Left ventricle myocardium superior (tissue), 1 donor: ENCODE data around the gene STX2. TPM values are rescaled to one million over a fixed set of nuclear protein-coding genes. Genes with fewer than 3 reads are reported as not detected.

Source experiments
- ATAC-seq: fragments of 200-7000 bp; cut with Tn5 transposase; one replicate; pipeline ENCODE4 v1.9.1; 2020; ENCODE audit warnings: mild to moderate bottlenecking, moderate library complexity
- DNase-seq: peaks from one replicate; pipeline ENCODE4 v3.0.0-alpha.2; 2020
- intact Hi-C: fragments of 100-400 bp; cut with micrococcal nuclease; formaldehyde crosslinking; loops from one replicate; pipeline ENCODE4 v1.11.0; 2022
- total RNA-seq: library from RNA; stranded (reverse); fragmentation: NEBNext Ultra II Directional; extraction: Animal tissue kit (Norgen Biotek cat#: 25700); gene quantifications from one replicate; pipeline ENCODE4 v1.2.1, GENCODE V29; 2021
- donor health status: DM: no; HTN: yes; CAD: no; lungs with severe emphysema.

The STX2 gene
- total RNA-seq, 1 donor from 2014 or later, result 12.1 TPM

DNA sequence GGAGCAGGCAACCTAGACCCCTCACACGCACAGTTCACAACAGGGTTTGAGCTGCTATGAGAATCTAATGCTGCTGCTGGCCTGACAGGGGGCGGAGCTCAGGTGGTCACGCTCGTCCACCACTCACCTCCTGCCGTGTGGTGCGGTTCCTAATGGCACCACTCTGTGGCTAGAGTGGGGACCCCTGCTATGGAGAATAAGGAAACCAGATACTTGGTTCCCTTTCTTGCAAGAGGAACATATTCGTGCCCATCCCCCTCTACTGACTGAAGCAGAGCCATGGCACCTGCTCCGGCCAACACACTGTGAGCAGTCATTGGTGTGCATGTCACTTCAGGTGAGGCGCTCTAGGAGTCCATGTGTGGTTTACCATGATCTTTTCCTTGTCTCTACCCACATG, 92.5 kb downstream of the STX2 start:
- intact Hi-C loops, result loop anchor here (5.0 kb wide), 1 partner anchor 344 kb away; no protein-coding TSS in a partner anchor
- DNase-seq (no peak), ATAC-seq (no peak)

DNA sequence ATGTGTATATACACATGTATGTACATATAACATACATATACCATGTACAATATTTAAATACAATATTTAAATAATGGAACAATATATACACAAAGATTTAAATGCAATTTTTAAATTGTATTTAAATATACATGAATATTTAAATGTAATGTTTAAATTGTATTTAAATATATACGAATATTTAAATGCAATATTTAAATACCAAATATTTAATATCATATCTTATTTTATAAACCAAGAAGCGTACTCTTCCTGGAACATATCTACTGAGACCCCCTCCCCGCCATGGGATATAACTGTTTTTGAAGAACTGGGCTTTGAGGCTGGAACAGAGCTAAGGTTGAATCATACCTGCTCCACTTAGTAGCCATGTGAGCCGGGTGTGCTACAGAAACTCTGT, 93.1 kb downstream of the STX2 start:
- DNase-seq (no peak), ATAC-seq (no peak)
- intact Hi-C loops, result loop anchor here (5.0 kb wide), 1 partner anchor 344 kb away; no protein-coding TSS in a partner anchor

GRCh38 chr12:130744274-130744673, 94.8 kb downstream of the STX2 start:
- ATAC-seq (no peak), DNase-seq (no peak)
- intact Hi-C loops, result no loop called here

- DNase-seq (no peak), ATAC-seq (no peak)
- intact Hi-C loops, result no loop called here
Measured at GRCh38 chr12:130743606-130744005, 95.4 kb downstream of the STX2 start.

DNA sequence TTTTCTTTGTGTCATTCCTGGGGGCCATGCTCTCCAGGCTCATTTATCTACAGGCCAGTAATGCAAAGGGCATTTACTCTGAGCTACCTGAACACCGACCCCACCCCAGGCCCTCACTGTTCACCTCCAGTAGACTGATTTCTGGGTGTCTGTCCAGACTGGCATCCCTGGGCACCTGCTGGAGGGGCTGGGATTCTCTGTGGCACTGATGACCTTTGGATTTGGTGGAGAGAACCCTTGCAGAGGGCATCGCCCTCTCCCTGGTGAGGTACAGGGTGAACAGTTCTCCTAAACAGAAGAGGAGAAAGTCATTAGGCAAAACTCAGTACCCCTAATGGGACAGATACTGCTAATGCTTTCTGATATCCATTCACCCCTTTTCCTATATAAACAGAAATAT, 95.9 kb downstream of the STX2 start:
- ATAC-seq (no peak), DNase-seq (no peak)
- intact Hi-C loops, result no loop called here

DNA sequence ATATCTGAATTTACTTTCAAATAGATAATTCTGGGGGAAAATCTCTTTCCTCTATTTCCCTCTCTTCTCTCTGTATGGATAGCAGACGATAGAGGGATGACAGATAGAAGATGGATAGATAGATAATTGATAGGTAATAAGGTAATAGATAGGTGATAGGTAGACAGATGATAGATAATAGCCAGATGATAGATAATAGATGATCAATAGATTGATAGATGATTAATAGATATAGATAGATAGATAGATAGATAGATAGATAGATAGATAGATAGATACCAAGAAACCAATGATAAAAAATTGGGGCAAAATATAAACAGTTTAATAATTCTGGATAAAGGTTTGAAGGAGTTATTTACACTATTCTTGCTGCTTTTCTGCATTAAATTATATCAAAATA, 96.3 kb downstream of the STX2 start:
- no peak for ATAC-seq
- intact Hi-C loops, result no loop called here
- DNase-seq, result no peak

DNA sequence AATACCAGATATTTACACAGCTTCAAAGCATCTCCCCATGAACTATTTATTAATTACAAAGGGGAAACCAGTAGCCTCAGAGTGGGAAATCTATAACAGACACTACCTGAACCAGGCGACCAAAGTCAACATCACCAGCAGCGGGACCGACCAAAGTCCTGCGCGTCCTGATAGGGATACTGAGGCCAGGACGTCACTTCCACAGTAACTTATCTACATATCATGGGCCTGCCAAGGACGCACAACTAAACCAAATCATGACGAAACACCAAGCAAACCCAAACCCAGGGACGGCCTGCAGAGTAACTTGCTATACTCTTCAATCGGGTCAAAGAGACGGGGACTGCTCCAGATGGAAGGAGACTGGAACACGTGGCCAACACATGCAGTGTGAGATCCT, 96.9 kb downstream of the STX2 start:
- intact Hi-C loops, result no loop called here
- DNase-seq (no peak), ATAC-seq (no peak)

Other genes with a start within 250 kb of the STX2 start
- gene RIMBP2, start 123.0 kb downstream of the STX2 start, total RNA-seq, result 0.40 TPM
- gene RAN, start 32.8 kb upstream of the STX2 start, total RNA-seq, result 248 TPM
- 83.6 TPM for gene ADGRD1, start 114.7 kb upstream of the STX2 start, total RNA-seq